Mammary epithelial cell (primary cell): ENCODE data around the gene PPTC7.

Experiments
- CTCF ChIP-seq, 2 donors: IDR thresholded peaks in 1 of 2; conservative IDR thresholded peaks in 1 of 2; 2 replicates each; pipeline ENCODE4 v1.5.1; 2011 to 2012; ENCODE audit warnings: inconsistent platforms in 2 of 2, low read length in 2 of 2, mild to moderate bottlenecking in 2 of 2, control low read depth in 1 of 2, low read depth in 1 of 2; ENCODE audit not compliant: insufficient read depth in 1 of 2; ENCODE audit errors: extremely low read depth in 1 of 2
- EZH2 ChIP-seq: IDR thresholded peaks from 2 replicates; pipeline ENCODE4 v1.6.1; 2012; ENCODE audit warnings: low read length, inconsistent platforms, borderline replicate concordance

GRCh38 chr12:110545812-110546211 is 37.3 kb downstream of the PPTC7 start:
- TF ChIP-seq CTCF (conservative IDR thresholded peaks at IDR 0.05 in 1 of 2, IDR thresholded peaks at IDR 0.05 in 1 of 2; ENCODE audit: extremely low read depth in 1 of 2, insufficient read depth in 1 of 2, low read depth in 1 of 2, low read length in 2 of 2) (no peak), EZH2 (no peak)
